T-cell (primary cell): ENCODE data around the gene MINDY2. TPM values are rescaled to one million over a fixed set of nuclear protein-coding genes. Genes with fewer than 3 reads are reported as not detected.

ENCODE experiments used
- ATAC-seq, 4 experiments: fragments of 200-7000 bp in 3 of 4; fragments of 150-1000 bp in 1 of 4; cut with Tn5 transposase; replicated peaks in 1 of 4; 1 replicate in 3 of 4; 2 replicates in 1 of 4; pipeline ENCODE4 v1.10.0; 2021; ENCODE audit warnings: moderate library complexity in 3 of 4, mild to moderate bottlenecking in 2 of 4, moderate number of reproducible peaks in 1 of 4
- CTCF ChIA-PET, 2 donors: fragments of 300-600 bp; sonication (Branson Sonifier 250); formaldehyde crosslinking; loops; one replicate each; lab custom pipeline; 2022; ENCODE audit warnings: antibody characterized with exemption in 2 of 2; lab: Charles Lee
- POLR2A ChIA-PET, 2 donors: fragments of 300-600 bp; sonication (Branson Sonifier 250); formaldehyde crosslinking; loops; one replicate each; lab custom pipeline; 2022; ENCODE audit warnings: antibody characterized with exemption in 2 of 2; lab: Charles Lee
- DNase-seq, 35 experiments: peaks; one replicate each; pipeline versions ENCODE4 v3.0.0 to v3.0.0-alpha.2; 2013 to 2023
- H3K27ac ChIP-seq: one replicate; pipeline ENCODE4 v1.5.1; 2013; ENCODE audit warnings: low read length
- H3K27me3 ChIP-seq, 2 experiments: replicated peaks in 1 of 2; 1 replicate in 1 of 2; 2 replicates in 1 of 2; pipeline versions ENCODE4 v1.6.1 to v1.7.0; 2013; ENCODE audit warnings: low read length in 1 of 2, mixed read lengths in 1 of 2; ENCODE audit not compliant: control insufficient read depth in 2 of 2, insufficient read depth in 2 of 2; ENCODE audit errors: extremely low read depth in 1 of 2
- H3K36me3 ChIP-seq, 2 donors: 1 replicate in 1 of 2; 2 replicates in 1 of 2; pipeline versions ENCODE4 v1.6.1 to v1.7.0; 2013; ENCODE audit warnings: low read length in 1 of 2; ENCODE audit not compliant: control insufficient read depth in 2 of 2, insufficient read depth in 1 of 2; ENCODE audit errors: extremely low read depth in 1 of 2
- H3K4me1 ChIP-seq, 2 experiments: 1 replicate in 1 of 2; 2 replicates in 1 of 2; pipeline versions ENCODE4 v1.6.1 to v1.7.0; 2013; ENCODE audit warnings: low read length in 2 of 2, mixed read lengths in 1 of 2; ENCODE audit not compliant: insufficient read depth in 2 of 2, control insufficient read depth in 1 of 2; ENCODE audit errors: extremely low read depth in 1 of 2
- H3K4me3 ChIP-seq, 2 donors: 1 replicate in 1 of 2; 2 replicates in 1 of 2; pipeline versions ENCODE4 v1.5.1 to v1.7.0; 2013; ENCODE audit warnings: mild to moderate bottlenecking in 2 of 2, low read length in 1 of 2, moderate library complexity in 1 of 2; ENCODE audit not compliant: control insufficient read depth in 1 of 2; ENCODE audit errors: extremely low read depth in 1 of 2
- H3K9me3 ChIP-seq: 2 replicates; pipeline ENCODE4 v1.7.0; 2013
- H3K27ac Mint-ChIP-seq, 2 donors: one replicate each; pipeline ENCODE4 v1.8.0; 2020 to 2021; ENCODE audit warnings: mild to moderate bottlenecking in 2 of 2, mixed read lengths in 2 of 2
- H3K27me3 Mint-ChIP-seq, 2 donors: one replicate each; pipeline ENCODE4 v1.8.0; 2021 to 2022; ENCODE audit warnings: mixed read lengths in 2 of 2
- H3K36me3 Mint-ChIP-seq: one replicate; pipeline ENCODE4 v1.8.0; 2021; ENCODE audit warnings: mixed read lengths
- H3K4me1 Mint-ChIP-seq, 3 donors: one replicate each; pipeline ENCODE4 v1.8.0; 2020 to 2022; ENCODE audit warnings: mixed read lengths in 3 of 3, mild to moderate bottlenecking in 1 of 3
- H3K4me3 Mint-ChIP-seq, 3 donors: one replicate each; pipeline ENCODE4 v1.8.0; 2020 to 2022; ENCODE audit warnings: mild to moderate bottlenecking in 3 of 3, mixed read lengths in 3 of 3, moderate library complexity in 3 of 3
- H3K9me3 Mint-ChIP-seq, 3 donors: one replicate each; pipeline ENCODE4 v1.8.0; 2020 to 2022; ENCODE audit warnings: mixed read lengths in 3 of 3
- WGBS: methylation state at CpG from one replicate; pipeline ENCODE4 v1.1.5; 2013; ENCODE audit warnings: missing lambda C conversion rate; ENCODE audit not compliant: insufficient coverage; 5-methylcytosine and 5-hydroxymethylcytosine counted together
- total RNA-seq, 35 experiments: library from RNA in 6 of 35; stranded (reverse) in 6 of 35; fragments of 120-200 nt in 1 of 35; gene quantifications; one replicate each; pipeline versions ENCODE4 v1.2.1 to v1.2.4 and lab custom pipeline; 2013 to 2026

Gene MINDY2
- total RNA-seq, 5 donors from 2014 or later (not counting 1 experiment from before 2014, with no cell fraction given) = 11.7 to 17.9 (median 15.9) TPM

GRCh38 chr15:58779554-58779953 lies 8.5 kb downstream of the MINDY2 start:
- Mint-ChIP-seq H3K27ac (no peak overlapping the region), H3K9me3 (no peaks in the 10 kb centered on the region), H3K4me3 (no peak overlapping the region), H3K27me3 (no peaks in the 10 kb centered on the region), H3K4me1 (peaks cover 0 to 18% (median 16%) of the 10 kb centered on the region in 3 donors), H3K36me3 (peaks cover 16% of the 10 kb centered on the region)
- ChIA-PET POLR2A (no interaction called here), CTCF (interaction anchor here in 1 of 2 donors (1.0 kb wide), 1 partner anchor 266 kb away, joined by 3 read pairs; no protein-coding TSS in a partner anchor)
- no CpG with 5 or more reads among the region's 1 CpG for WGBS
- no peaks in the 10 kb centered on the region for H3K9me3 ChIP-seq
- H3K4me1 ChIP-seq = peaks cover 0 to 6% of the 10 kb centered on the region in 2 experiments
- H3K27ac ChIP-seq = no peak overlapping the region
- no peaks in the 10 kb centered on the region for H3K27me3 ChIP-seq
- peaks cover 0 to 2% of the 10 kb centered on the region in 2 donors for H3K36me3 ChIP-seq
- DNase-seq (no peak), ATAC-seq (no peak)
- H3K4me3 ChIP-seq = no peak overlapping the region

DNA sequence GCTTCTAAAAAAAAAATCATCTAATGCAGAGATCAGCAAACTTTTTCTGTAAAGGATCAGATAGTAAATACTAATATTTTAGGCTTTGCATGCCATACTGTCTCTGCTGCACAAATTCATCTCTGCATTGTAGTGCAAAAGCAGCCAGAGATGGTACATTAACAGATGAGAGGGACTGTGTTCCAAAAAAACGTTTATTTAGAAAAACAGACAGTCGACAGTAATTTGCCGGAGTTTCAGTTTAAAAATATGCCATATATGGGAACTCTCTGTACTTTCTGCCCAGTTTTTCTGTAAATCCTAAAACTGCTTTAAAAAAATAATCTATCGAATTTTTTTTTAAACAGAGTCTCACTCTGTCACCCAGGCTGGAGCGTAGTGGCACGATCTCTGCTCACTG lies 14.3 kb downstream of the MINDY2 start:
- Mint-ChIP-seq H3K4me1 (peaks cover 0 to 7% (median 7%) of the 10 kb centered on the region in 3 donors), H3K36me3 (peaks cover 23% of the 10 kb centered on the region), H3K4me3 (no peak overlapping the region), H3K27me3 (no peaks in the 10 kb centered on the region), H3K9me3 (no peaks in the 10 kb centered on the region), H3K27ac (no peak overlapping the region)
- no peaks in the 10 kb centered on the region for H3K27me3 ChIP-seq
- WGBS = 97% methylated on average over 5 of the region's 6 CpGs
- H3K9me3 ChIP-seq = no peaks in the 10 kb centered on the region
- no peak overlapping the region for H3K27ac ChIP-seq
- no peaks in the 10 kb centered on the region for H3K36me3 ChIP-seq
- no peaks in the 10 kb centered on the region for H3K4me1 ChIP-seq
- DNase-seq (no peak), ATAC-seq (no peak)
- H3K4me3 ChIP-seq = no peak overlapping the region
- POLR2A ChIA-PET = interaction anchor here in 1 of 2 donors (0.6 kb wide), 1 partner anchor 337 kb away, joined by 4 read pairs; no protein-coding TSS in a partner anchor
- CTCF ChIA-PET = no interaction called here

- Mint-ChIP-seq H3K4me3 (no peak overlapping the region), H3K9me3 (no peaks in the 10 kb centered on the region), H3K27me3 (no peaks in the 10 kb centered on the region), H3K36me3 (peaks cover 37% of the 10 kb centered on the region), H3K27ac (no peak overlapping the region), H3K4me1 (peaks cover 0 to 5% (median 2%) of the 10 kb centered on the region in 3 donors)
- ChIA-PET POLR2A (interaction anchor here in 1 of 2 donors (0.5 kb wide), 1 partner anchor 1149 kb away, joined by 3 read pairs; no protein-coding TSS in a partner anchor), CTCF (no interaction called here)
- H3K27me3 ChIP-seq = no peaks in the 10 kb centered on the region
- H3K4me3 ChIP-seq = no peak overlapping the region
- H3K9me3 ChIP-seq = no peaks in the 10 kb centered on the region
- DNase-seq (no peak), ATAC-seq (no peak)
- peaks cover 6 to 8% of the 10 kb centered on the region in 2 donors for H3K36me3 ChIP-seq
- H3K27ac ChIP-seq = no peak overlapping the region
- no peaks in the 10 kb centered on the region for H3K4me1 ChIP-seq
- WGBS = no CpG with 5 or more reads among the region's 3 CpGs
These were observed 17.1 kb downstream of the MINDY2 start for GRCh38 chr15:58788056-58788710.

GRCh38 chr15:58793862-58794261 lies 22.8 kb downstream of the MINDY2 start:
- Histone ChIP-seq H3K27ac (no peak overlapping the region), H3K9me3 (no peaks in the 10 kb centered on the region), H3K27me3 (no peaks in the 10 kb centered on the region), H3K36me3 (peaks cover 6 to 8% of the 10 kb centered on the region in 2 donors), H3K4me3 (no peak overlapping the region), H3K4me1 (no peaks in the 10 kb centered on the region)
- POLR2A ChIA-PET = interaction anchor here in 1 of 2 donors (0.6 kb wide), 1 partner anchor 16 kb away, joined by 3 read pairs; no protein-coding TSS in a partner anchor
- peaks cover 17 to 21% (median 20%) of the 10 kb centered on the region in 3 donors for H3K4me1 Mint-ChIP-seq
- H3K36me3 Mint-ChIP-seq = peaks cover 29% of the 10 kb centered on the region
- no peak overlapping the region for H3K27ac Mint-ChIP-seq
- WGBS = 92% methylated on average over 6 of the region's 6 CpGs
- no peaks in the 10 kb centered on the region for H3K9me3 Mint-ChIP-seq
- H3K27me3 Mint-ChIP-seq = no peaks in the 10 kb centered on the region
- no peak for ATAC-seq
- CTCF ChIA-PET = no interaction called here
- no peak for DNase-seq
- H3K4me3 Mint-ChIP-seq = no peak overlapping the region

DNA sequence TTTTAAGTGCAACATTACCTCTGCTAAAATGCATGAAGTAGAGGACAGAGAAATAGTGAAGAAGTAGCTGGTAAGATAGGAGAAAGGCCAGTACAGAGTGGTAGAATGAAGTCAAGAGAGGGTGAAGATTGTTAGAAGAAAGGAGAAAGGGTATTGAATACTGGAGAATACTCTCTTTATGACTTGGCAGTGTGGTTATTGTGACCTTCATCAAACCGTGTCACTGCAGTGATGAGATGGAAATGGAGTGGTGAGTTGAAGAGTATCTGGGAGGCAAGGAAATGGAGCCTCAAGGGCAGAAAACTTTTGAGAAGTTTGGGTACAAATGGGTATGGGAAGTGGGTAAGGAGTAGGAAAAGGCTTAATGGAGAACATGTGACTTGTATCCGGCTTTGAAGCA lies 24.7 kb downstream of the MINDY2 start:
- Mint-ChIP-seq H3K4me3 (no peak overlapping the region), H3K36me3 (peaks cover 28% of the 10 kb centered on the region), H3K9me3 (no peaks in the 10 kb centered on the region), H3K27me3 (no peaks in the 10 kb centered on the region), H3K4me1 (peaks cover 27 to 30% (median 29%) of the 10 kb centered on the region in 3 donors), H3K27ac (no peak overlapping the region)
- no peak for DNase-seq
- Histone ChIP-seq H3K27ac (no peak overlapping the region), H3K9me3 (no peaks in the 10 kb centered on the region), H3K4me3 (no peak overlapping the region), H3K36me3 (peaks cover 5 to 6% of the 10 kb centered on the region in 2 donors), H3K4me1 (no peaks in the 10 kb centered on the region), H3K27me3 (no peaks in the 10 kb centered on the region)
- POLR2A ChIA-PET = no interaction called here
- ATAC-seq = no peak
- CTCF ChIA-PET = no interaction called here
- WGBS = 55% methylated on average over 2 of the region's 2 CpGs

DNA sequence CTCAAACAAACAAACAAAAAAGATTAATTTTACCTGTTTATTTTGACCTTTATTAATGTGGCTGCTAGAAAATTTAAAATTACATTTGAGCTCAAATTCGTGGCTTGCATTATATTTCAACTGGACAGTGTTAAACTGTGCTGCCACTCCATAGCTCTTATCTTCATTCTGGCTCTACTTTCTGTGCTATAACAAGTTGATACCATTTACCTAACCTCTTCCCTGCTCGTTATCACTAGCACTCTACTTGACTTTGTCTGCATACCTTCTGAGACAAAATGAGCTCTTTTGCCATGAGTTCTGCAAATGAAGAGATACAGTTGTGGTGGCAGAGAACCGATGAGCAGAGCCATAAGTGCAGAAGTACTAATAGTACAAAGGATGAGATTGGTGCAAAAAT lies 26.4 kb downstream of the MINDY2 start:
- Histone ChIP-seq H3K27ac (no peak overlapping the region), H3K27me3 (no peaks in the 10 kb centered on the region), H3K36me3 (peaks cover under 1 to 1% of the 10 kb centered on the region in 2 donors), H3K4me1 (no peaks in the 10 kb centered on the region), H3K4me3 (no peak overlapping the region), H3K9me3 (no peaks in the 10 kb centered on the region)
- POLR2A ChIA-PET = no interaction called here
- peaks cover 23% of the 10 kb centered on the region for H3K36me3 Mint-ChIP-seq
- no peaks in the 10 kb centered on the region for H3K27me3 Mint-ChIP-seq
- ATAC-seq (no peak), DNase-seq (no peak)
- peaks cover 27 to 30% (median 29%) of the 10 kb centered on the region in 3 donors for H3K4me1 Mint-ChIP-seq
- H3K27ac Mint-ChIP-seq = no peak overlapping the region
- no peak overlapping the region for H3K4me3 Mint-ChIP-seq
- H3K9me3 Mint-ChIP-seq = no peaks in the 10 kb centered on the region
- WGBS = 80% methylated on average over 1 of the region's 3 CpGs
- CTCF ChIA-PET = interaction anchor here (0.5 to 0.7 kb wide), 2 partner anchors 35 to 77 kb away, joined by 3 read pairs; no protein-coding TSS in a partner anchor
